Activated T-cell treated with anti-CD3 and anti-CD28 coated beads, Interleukin-2, amount 50 U/mL, for 24 hours (primary cell): ENCODE results near the gene MT1HL1.
"Not testable (repeated sequence)": the region's sequence is repeated elsewhere in the genome, so short reads cannot be mapped to it uniquely, and the experiment has no call there.

Experiments used
- DNase-seq: peaks from one replicate; pipeline ENCODE4 v3.0.0-alpha.2; 2020
- H3K27ac Mint-ChIP-seq: 2 replicates; pipeline ENCODE4 v1.8.0; 2020; ENCODE audit warnings: mild to moderate bottlenecking, mixed read lengths
- H3K27me3 Mint-ChIP-seq: 2 replicates; pipeline ENCODE4 v1.8.0; 2020; ENCODE audit warnings: mixed read lengths
- H3K36me3 Mint-ChIP-seq: 2 replicates; pipeline ENCODE4 v1.8.0; 2020; ENCODE audit warnings: low read depth, mixed read lengths
- H3K4me1 Mint-ChIP-seq: 2 replicates; pipeline ENCODE4 v1.8.0; 2020; ENCODE audit warnings: low read depth, mixed read lengths
- H3K4me3 Mint-ChIP-seq: 2 replicates; pipeline ENCODE4 v1.8.0; 2020; ENCODE audit warnings: mild to moderate bottlenecking, moderate library complexity, mixed read lengths
- H3K9me3 Mint-ChIP-seq: 2 replicates; pipeline ENCODE4 v1.8.0; 2020; ENCODE audit warnings: mixed read lengths

Gene MT1HL1

DNA sequence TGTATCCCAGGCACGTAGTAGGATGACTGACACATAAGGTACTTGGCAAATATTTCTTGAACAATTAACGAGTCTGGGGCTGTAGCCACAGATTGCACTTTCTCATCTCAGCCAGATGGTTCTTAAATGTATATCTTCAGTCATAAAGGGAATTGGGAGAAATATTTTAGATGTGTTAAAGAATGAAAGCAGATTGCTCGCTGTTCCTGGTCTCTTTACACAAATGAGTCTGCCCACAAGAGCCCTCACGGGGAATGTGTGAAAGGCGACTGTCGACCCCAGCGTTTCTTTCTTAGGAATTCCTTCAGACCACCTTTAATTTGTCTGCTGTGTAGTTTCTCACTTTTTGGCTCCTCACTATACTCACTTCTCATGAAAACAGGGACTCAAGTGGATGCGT is 725 bp downstream of the MT1HL1 start:
- Mint-ChIP-seq H3K4me3 (no peak overlapping the region), H3K27me3 (no peaks in the 10 kb centered on the region), H3K9me3 (no peaks in the 10 kb centered on the region), H3K27ac (no peak overlapping the region), H3K4me1 (no peaks in the 10 kb centered on the region), H3K36me3 (no peaks in the 10 kb centered on the region)
- DNase-seq = no peak

DNA sequence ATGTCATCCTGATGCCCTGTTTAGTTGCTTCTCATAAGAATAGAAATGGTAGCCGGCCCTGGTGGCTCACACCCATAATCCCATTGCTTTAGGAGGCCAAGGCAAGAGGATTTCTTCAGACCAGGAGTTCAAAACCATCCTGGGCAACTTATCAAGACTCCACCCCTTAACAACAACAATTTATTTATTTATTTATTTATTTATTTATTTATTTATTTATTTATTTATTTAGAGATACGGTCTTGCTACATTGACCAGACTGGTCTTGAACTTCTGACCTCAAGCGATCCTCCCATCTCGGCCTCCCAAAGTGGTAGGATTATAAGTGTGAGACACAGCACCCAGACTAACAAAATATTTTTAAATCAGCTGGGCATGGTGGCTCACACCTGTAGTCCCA is 4.0 kb downstream of the MT1HL1 start:
- Mint-ChIP-seq H3K27me3 (no peaks in the 10 kb centered on the region), H3K27ac (no peak overlapping the region), H3K4me1 (no peaks in the 10 kb centered on the region), H3K4me3 (no peak overlapping the region), H3K9me3 (no peaks in the 10 kb centered on the region), H3K36me3 (no peaks in the 10 kb centered on the region)
- no peak for DNase-seq

DNA sequence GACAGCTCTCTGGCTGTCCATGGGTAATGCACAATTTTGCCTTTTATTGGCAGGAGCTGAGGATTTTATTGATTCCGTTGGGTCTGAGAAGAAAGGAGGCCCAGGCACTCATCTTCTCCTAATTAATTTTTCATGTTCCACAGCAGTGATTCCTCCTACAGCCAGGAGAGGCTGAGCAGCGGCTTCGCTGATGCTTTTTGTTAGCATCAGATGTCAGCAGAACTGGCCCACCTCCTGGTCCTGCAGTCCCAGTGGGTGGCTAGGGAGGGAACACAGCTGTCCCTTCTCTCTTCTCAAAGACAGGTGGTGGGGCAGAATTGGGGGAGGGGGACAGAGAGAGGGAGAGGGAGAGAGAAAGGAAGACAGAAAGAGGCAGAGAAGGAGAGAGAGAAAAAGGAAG is 5.7 kb downstream of the MT1HL1 start:
- DNase-seq = no peak
- H3K4me3 Mint-ChIP-seq = no peak overlapping the region
- H3K9me3 Mint-ChIP-seq = no peaks in the 10 kb centered on the region
- H3K27ac Mint-ChIP-seq = no peak overlapping the region
- no peaks in the 10 kb centered on the region for H3K4me1 Mint-ChIP-seq
- no peaks in the 10 kb centered on the region for H3K36me3 Mint-ChIP-seq
- H3K27me3 Mint-ChIP-seq = peaks cover 3% of the 10 kb centered on the region

DNA sequence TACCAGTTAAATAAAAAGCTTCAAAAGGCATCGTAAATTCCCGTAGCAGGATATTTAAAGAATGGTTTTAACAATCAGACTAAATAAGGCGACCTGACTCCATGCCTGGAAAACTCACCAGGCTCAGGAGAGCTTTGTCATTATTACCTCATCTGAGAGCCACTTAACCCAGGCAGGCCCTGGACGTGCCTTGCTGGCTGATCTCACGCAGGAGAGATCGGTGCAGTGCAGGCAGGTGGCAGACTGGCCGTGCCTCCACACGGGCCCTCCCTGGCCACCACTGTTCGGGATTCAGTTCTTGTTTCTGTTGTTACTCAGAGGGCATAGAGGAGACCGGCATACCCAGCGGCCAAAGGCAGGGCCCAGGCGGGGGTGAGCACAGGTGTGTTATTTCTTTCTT is 6.4 kb downstream of the MT1HL1 start:
- no peaks in the 10 kb centered on the region for H3K4me1 Mint-ChIP-seq
- H3K27me3 Mint-ChIP-seq = peaks cover 3% of the 10 kb centered on the region
- no peak for DNase-seq
- H3K4me3 Mint-ChIP-seq = no peak overlapping the region
- H3K27ac Mint-ChIP-seq = no peak overlapping the region
- no peaks in the 10 kb centered on the region for H3K36me3 Mint-ChIP-seq
- no peaks in the 10 kb centered on the region for H3K9me3 Mint-ChIP-seq

DNA sequence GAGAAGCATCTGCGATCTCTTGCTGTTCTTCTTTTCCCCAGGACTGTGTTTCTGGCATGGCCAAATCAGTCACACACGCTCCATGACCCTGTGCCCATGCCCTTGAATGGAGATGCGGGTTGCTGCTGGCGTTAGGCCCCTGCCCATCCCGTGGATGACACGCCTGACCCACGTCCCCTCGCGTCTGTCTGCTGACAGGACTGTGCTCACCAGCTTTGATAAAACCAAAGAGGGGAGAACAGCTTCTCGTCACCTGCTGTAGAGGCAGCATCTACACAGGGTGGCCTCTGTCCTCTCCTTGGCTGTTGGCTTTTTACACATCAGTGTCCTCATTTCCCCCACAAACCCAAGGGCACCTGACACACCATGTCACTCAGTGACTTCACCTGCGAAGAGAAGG is 6.9 kb downstream of the MT1HL1 start:
- Mint-ChIP-seq H3K36me3 (no peaks in the 10 kb centered on the region), H3K4me3 (no peak overlapping the region), H3K4me1 (no peaks in the 10 kb centered on the region), H3K27me3 (peaks cover 3% of the 10 kb centered on the region), H3K9me3 (no peaks in the 10 kb centered on the region), H3K27ac (no peak overlapping the region)
- DNase-seq = no peak

DNA sequence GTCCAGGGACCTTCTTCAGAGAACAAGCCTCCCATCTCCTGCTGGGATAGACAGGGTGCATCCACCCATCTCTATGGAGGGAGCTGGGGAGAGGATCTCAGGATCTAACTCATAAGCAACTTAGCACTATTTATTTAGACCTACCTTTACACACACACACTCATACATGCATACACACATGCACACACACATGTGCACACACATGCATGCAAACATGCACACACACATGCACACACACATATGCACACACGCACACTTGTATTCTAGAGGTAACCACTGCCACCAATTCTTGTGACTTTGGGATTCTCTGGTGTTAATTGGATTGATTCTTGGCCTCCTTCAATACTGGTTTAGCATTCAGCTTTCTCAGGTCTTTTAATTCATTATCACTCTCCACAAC is 9.8 kb downstream of the MT1HL1 start:
- DNase-seq = no peak
- Mint-ChIP-seq H3K4me1 (no peaks in the 10 kb centered on the region), H3K27me3 (peaks cover 3% of the 10 kb centered on the region), H3K9me3 (peaks cover 7% of the 10 kb centered on the region), H3K4me3 (no peak overlapping the region), H3K36me3 (no peaks in the 10 kb centered on the region), H3K27ac (no peak overlapping the region)

DNA sequence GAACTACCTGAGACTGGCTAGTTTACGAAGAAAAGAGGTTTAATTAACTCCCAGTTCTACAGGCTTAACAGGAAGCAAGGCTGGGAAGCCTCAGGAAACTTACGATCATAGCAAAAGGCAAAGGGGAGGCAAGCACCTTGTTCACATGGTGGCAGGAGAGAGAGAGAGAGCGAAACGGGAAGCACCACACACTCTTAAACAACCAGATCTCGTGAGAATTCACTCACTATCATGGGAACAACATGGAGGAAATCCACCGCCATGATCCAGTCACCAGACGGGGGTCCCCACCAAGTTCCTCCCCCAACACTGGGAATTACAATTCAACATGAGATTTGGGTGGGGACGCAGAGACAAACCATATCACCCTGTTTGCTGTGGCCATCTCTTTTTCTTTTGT is 11.8 kb downstream of the MT1HL1 start:
- Mint-ChIP-seq H3K9me3 (peaks cover 7% of the 10 kb centered on the region), H3K4me1 (no peaks in the 10 kb centered on the region), H3K36me3 (no peaks in the 10 kb centered on the region), H3K27ac (no peak overlapping the region), H3K4me3 (no peak overlapping the region), H3K27me3 (peaks cover 3% of the 10 kb centered on the region)
- no peak for DNase-seq

DNA sequence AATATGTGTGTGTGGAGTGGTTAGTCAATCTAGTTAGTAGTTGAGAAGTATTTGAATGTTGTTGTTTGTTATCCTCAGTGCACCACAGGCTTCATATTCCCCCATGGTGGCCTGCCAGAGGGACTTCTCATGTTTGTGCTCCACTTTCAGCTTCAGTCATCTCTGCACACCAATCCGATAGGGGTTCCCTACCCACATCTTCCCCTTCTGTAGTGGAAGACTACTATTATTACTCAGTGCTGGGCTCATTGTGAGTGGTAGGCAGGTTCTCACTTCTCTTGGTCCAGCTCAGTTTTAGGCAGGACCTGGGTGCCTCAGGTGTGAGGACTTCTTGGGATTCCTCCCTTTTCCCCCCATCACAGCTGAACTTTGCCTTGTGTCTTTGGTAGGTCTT is 14.2 kb downstream of the MT1HL1 start:
- peaks cover 3% of the 10 kb centered on the region for H3K27me3 Mint-ChIP-seq
- H3K27ac Mint-ChIP-seq = no peak overlapping the region
- peaks cover 9% of the 10 kb centered on the region for H3K9me3 Mint-ChIP-seq
- H3K36me3 Mint-ChIP-seq = no peaks in the 10 kb centered on the region
- H3K4me3 Mint-ChIP-seq = no peak overlapping the region
- no peaks in the 10 kb centered on the region for H3K4me1 Mint-ChIP-seq
- DNase-seq = no peak

DNA sequence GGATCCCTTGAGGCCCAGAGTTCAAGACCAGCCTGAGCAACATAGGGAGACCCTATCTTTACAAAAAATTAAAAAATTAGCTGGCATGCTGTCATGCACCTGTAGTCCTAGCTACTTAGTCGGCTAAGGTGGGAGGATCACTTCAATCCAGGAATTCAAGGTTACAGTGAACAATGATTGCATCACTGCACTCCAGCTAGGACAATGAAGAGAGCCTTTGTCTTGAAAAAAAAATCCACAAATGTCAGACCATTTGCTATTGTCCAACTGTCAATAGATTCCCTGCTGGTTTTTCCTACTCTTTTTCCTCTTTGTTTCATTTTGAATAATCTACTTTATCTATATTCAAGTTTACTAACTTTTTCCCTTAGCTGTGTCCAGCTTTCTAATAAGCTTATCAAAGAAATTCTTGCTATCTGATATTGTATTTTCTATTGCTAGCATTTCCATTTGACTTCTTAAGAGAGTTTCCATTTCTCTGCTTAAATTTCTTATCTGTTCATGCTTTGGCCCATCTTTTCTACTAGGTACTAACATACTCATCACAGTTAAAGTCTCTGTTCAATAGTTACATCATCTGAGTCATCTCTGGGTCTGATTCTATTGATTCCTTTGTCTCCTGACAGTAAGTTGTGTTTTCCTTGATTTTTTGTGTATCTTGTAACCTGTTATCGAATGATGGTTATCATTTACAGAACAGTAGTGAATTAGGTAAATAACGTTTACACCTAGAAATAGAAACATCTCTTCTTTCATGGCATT is 14.8 kb downstream of the MT1HL1 start:
- peaks cover 9% of the 10 kb centered on the region for H3K9me3 Mint-ChIP-seq
- no peaks in the 10 kb centered on the region for H3K36me3 Mint-ChIP-seq

DNA sequence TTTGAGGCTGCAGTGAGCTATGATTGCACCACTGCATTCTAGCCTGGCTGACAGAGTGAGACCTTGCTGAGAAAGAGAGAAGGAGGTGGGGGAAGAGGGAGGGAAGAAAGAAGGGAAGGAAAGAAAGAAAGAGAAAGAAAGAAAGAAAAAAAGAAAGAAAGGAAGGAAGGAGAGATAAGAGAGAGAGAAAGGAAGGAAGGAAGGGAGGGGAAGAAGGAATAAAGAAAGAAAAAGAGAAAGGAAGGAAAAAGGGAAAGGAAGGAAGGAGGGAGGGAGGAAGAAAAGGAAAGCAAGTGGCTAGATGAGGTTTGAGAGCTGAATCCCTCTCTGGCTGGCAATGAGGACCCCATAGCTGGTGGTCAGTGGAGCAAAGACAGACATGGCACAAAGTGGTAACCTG is 20.4 kb downstream of the MT1HL1 start:
- Mint-ChIP-seq H3K27me3 (no peaks in the 10 kb centered on the region), H3K36me3 (no peaks in the 10 kb centered on the region), H3K4me3 (no peak overlapping the region), H3K4me1 (no peaks in the 10 kb centered on the region), H3K9me3 (peaks cover 3% of the 10 kb centered on the region), H3K27ac (no peak overlapping the region)
- DNase-seq = no peak

More for the DNA sequence above, 14.8 kb downstream of the MT1HL1 start:
- peaks cover 3% of the 10 kb centered on the region for H3K27me3 Mint-ChIP-seq
- no peak overlapping the region for H3K4me3 Mint-ChIP-seq
- no peak overlapping the region for H3K27ac Mint-ChIP-seq
- no peaks in the 10 kb centered on the region for H3K4me1 Mint-ChIP-seq
- no peak for DNase-seq

DNA sequence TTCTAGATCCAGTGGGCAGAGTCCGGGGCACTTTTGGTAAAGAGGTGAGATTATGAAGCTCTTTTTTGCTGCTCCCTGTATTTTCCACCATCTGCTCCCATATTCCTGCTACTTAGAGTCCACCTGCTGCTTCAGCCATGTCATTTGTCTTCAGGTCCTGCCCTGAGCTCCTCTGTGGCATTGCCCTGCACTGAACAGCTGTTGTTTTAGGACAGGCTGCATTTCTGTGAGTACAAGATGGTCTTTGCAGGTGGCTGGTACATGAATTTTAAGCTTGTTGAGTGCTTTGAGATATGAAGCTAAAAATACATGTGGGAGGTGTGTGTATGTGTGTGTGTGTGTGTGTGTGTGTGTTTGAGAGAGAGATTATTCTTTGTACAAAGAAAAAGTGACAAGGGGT is 21.9 kb downstream of the MT1HL1 start:
- peaks cover 3% of the 10 kb centered on the region for H3K9me3 Mint-ChIP-seq

DNA sequence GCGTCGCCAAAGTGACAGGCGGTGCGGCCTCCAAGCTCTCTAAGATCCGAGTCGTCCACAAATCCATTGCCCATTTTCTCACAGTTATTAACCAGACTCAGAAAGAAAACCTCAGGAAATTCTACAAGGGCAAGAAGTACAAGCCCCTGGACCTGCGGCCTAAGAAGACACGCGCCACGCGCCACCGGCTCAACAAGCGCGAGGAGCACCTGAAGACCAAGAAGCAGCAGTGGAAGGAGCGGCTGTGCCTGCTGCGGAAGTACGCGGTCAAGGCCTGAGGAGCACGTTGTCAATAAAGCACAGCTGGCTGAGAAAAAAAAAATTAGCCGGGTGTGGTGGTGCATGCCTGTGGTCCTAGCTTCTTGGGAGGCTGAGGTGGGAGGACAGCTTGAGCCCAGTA is 22.8 kb downstream of the MT1HL1 start:
- H3K36me3 Mint-ChIP-seq, DNase-seq, H3K9me3 Mint-ChIP-seq, H3K4me3 Mint-ChIP-seq, H3K27me3 Mint-ChIP-seq, H3K4me1 Mint-ChIP-seq, H3K27ac Mint-ChIP-seq: not testable (repeated sequence)

More for the DNA sequence above, 21.9 kb downstream of the MT1HL1 start:
- H3K27ac Mint-ChIP-seq = no peak overlapping the region
- no peaks in the 10 kb centered on the region for H3K36me3 Mint-ChIP-seq
- no peak for DNase-seq
- no peaks in the 10 kb centered on the region for H3K4me1 Mint-ChIP-seq
- no peaks in the 10 kb centered on the region for H3K27me3 Mint-ChIP-seq
- H3K4me3 Mint-ChIP-seq = no peak overlapping the region

DNA sequence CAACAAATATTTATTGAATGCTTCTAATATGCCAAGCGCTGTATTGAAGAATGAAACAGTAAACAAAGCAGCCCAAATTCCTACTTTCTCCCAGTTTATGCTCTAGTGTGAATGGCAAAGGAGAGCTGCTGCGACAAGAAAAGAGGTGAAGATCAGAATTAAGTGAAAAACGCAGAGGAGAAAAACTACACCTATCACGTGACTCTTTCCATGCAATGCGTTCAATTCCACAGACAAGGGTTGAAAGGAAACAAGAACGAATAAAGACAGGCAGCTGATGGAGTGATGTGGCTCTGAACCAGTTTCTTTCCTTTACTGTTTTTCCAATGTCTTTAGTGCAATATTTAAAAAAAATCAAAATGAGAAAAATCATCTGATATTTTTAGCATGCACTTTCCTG is 23.6 kb downstream of the MT1HL1 start:
- Mint-ChIP-seq H3K27me3 (no peaks in the 10 kb centered on the region), H3K4me3 (no peak overlapping the region), H3K36me3 (no peaks in the 10 kb centered on the region), H3K4me1 (no peaks in the 10 kb centered on the region), H3K9me3 (no peaks in the 10 kb centered on the region), H3K27ac (no peak overlapping the region)
- DNase-seq = no peak

DNA sequence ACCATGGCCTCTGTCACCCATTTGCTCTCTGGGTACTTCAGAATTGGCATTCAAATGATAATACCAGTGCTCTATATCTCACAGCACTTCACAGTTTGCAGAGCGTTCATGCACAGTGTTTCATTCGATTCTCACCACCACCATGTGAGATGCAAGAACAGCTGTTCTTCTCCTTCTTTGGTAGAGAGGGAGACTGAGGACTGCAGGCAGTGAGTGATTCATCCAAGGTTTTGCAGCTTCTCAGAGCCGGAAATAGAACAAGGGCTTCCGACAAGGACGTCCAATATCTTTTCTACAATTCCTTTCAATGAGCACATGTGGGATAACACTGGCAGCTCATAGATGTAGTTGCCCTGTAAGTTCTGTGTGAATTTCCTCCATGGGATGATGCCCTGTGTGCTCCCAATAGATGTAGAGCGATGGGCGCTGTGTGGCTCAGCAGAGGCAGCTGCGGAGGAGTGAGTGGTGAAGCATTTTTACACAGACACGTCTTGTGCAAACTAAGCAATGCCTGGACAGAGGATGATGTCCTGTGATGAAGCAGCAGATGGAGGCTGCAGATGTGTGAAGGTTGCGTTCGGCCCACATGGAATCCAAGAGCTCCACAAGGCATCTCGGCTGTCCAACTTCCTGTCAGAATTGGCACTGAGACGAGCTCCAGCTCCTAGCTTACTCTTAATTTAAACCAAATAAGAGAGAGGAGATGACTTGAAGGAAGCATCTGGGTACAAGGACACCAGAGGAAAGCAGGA is 24.9 kb downstream of the MT1HL1 start:
- no peaks in the 10 kb centered on the region for H3K4me1 Mint-ChIP-seq
- H3K9me3 Mint-ChIP-seq = no peaks in the 10 kb centered on the region
- H3K36me3 Mint-ChIP-seq = no peaks in the 10 kb centered on the region
- no peak for DNase-seq
- peaks cover 1% of the 10 kb centered on the region for H3K27me3 Mint-ChIP-seq
- H3K4me3 Mint-ChIP-seq = no peak overlapping the region
- no peak overlapping the region for H3K27ac Mint-ChIP-seq

DNA sequence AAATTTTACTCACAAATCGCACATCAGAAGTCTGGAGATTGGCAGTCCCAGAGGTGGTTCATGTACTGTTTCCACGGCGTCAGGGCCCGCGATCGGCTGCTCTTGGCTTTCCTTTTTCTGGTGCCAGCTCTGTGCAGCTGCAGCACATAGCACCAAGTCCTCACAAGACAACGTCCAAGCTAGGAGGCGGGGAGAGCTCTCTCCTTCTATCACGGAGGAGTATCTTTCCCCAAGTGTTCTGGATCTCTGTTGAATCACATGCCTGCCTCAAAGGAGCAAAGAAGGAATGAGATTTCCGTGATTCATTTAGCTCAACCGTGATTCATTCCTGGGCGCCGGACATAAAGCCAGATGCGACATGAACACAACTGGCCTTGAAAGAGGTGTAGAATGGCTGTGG is 25.5 kb downstream of the MT1HL1 start:
- Mint-ChIP-seq H3K36me3 (no peaks in the 10 kb centered on the region), H3K4me1 (no peaks in the 10 kb centered on the region), H3K27me3 (peaks cover 4% of the 10 kb centered on the region), H3K27ac (no peak overlapping the region), H3K4me3 (no peak overlapping the region), H3K9me3 (no peaks in the 10 kb centered on the region)
- no peak for DNase-seq
